HG02970 (cell line): Measurements from ENCODE around the gene ACTL7B.

ENCODE experiments used
- ATAC-seq: cut with Tn5 transposase; IDR thresholded peaks from one replicate; pipeline ENCODE4 v1.9.1; 2021; ENCODE audit warnings: mild to moderate bottlenecking, moderate library complexity, moderate number of reproducible peaks; ENCODE audit not compliant: unreplicated experiment, low FRiP score

ACTL7B gene

GRCh38 chr9:108809269-108809668, 46.5 kb downstream of the ACTL7B start:
- no peak for ATAC-seq
